PFSK-1 (cell line): ENCODE measurements around the gene ARMC3.

ENCODE experiments used
- FOXP2 ChIP-seq: optimal IDR thresholded peaks from 2 replicates; pipeline ENCODE3; 2011; ENCODE audit warnings: borderline replicate concordance, control low read depth, inconsistent platforms; ENCODE audit not compliant: insufficient read depth; ENCODE audit errors: extremely low read length, extremely low read depth
- POLR2AphosphoS5 ChIP-seq: IDR thresholded peaks from 2 replicates; pipeline ENCODE4 v1.6.1; 2012; ENCODE audit warnings: low read depth, mild to moderate bottlenecking, control low read depth, low read length, moderate library complexity
- REST ChIP-seq, 2 experiments: IDR thresholded peaks; 2 replicates each; pipeline versions ENCODE4 v1.6.1 to v1.8.0; 2011 to 2012; ENCODE audit warnings: low read depth in 2 of 2, low read length in 2 of 2, control low read depth in 1 of 2, inconsistent platforms in 1 of 2, mild to moderate bottlenecking in 1 of 2, moderate library complexity in 1 of 2; ENCODE audit not compliant: insufficient read depth in 1 of 2
- SIN3A ChIP-seq: IDR thresholded peaks from 2 replicates; pipeline ENCODE4 v1.6.1; 2012; ENCODE audit warnings: mild to moderate bottlenecking, low read length, moderate library complexity, borderline replicate concordance; ENCODE audit not compliant: insufficient read depth
- TAF1 ChIP-seq: IDR thresholded peaks from 2 replicates; pipeline ENCODE4 v1.6.1; 2012; ENCODE audit warnings: low read length, control low read depth, borderline replicate concordance; ENCODE audit not compliant: insufficient read depth

GRCh38 chr10:22954970-22955369 lies 27.1 kb downstream of the ARMC3 start:
- no peak for TF ChIP-seq POLR2AphosphoS5
- TF ChIP-seq REST (IDR thresholded peaks at IDR 0.05; ENCODE audit: insufficient read depth in 1 of 2, low read depth in 2 of 2, low read length in 2 of 2), result no peak
- TF ChIP-seq SIN3A, result no peak
- no peak for TF ChIP-seq TAF1
- TF ChIP-seq FOXP2, result no peak
